SU-DHL-6 (cell line): ENCODE measurements around the gene SLC35F4.

ENCODE experiments used
- H2AFZ ChIP-seq: fragments of 200-600 bp; sonication (generic); 2 replicates; pipeline ENCODE4 v1.6.1; 2014; ENCODE audit warnings: low read depth, mild to moderate bottlenecking, moderate library complexity, mixed read lengths, antibody characterized with exemption, low read length; ENCODE audit not compliant: severe bottlenecking
- H3F3A ChIP-seq: fragments of 200-600 bp; shearing (Covaris generic); 2 replicates; pipeline ENCODE4 v1.6.0; 2016; ENCODE audit warnings: antibody characterized with exemption, mild to moderate bottlenecking; ENCODE audit not compliant: insufficient read depth
- H3K27ac ChIP-seq: fragments of 200-600 bp; sonication (generic); 2 replicates; pipeline ENCODE4 v1.5.1; 2016; ENCODE audit warnings: low read depth, mild to moderate bottlenecking, low read length, moderate library complexity, mixed read lengths
- H3K27me3 ChIP-seq: fragments of 200-600 bp; sonication (generic), shearing (Covaris generic); 2 replicates; pipeline ENCODE4 v1.6.0; 2014; ENCODE audit warnings: mild to moderate bottlenecking, low read length
- H3K36me3 ChIP-seq: fragments of 200-600 bp; sonication (generic); 2 replicates; pipeline ENCODE4 v1.6.1; 2014; ENCODE audit warnings: mild to moderate bottlenecking, low read length, mixed read lengths
- H3K4me2 ChIP-seq: fragments of 300-600, 200-600 bp; shearing (Covaris generic), sonication (generic); 2 replicates; pipeline ENCODE4 v1.6.0; 2014; ENCODE audit warnings: low read length, low read depth, mild to moderate bottlenecking; ENCODE audit not compliant: poor library complexity, severe bottlenecking
- H3K4me3 ChIP-seq: fragments of 200-600 bp; sonication (generic); 2 replicates; pipeline ENCODE4 v1.5.1; 2014; ENCODE audit warnings: antibody characterized with exemption, low read length, mild to moderate bottlenecking, mixed read lengths; ENCODE audit not compliant: insufficient read depth, poor library complexity, severe bottlenecking
- H3K79me2 ChIP-seq: fragments of 200-600 bp; sonication (generic); 2 replicates; pipeline ENCODE4 v1.6.1; 2014; ENCODE audit warnings: mild to moderate bottlenecking, low read length, moderate library complexity; ENCODE audit not compliant: insufficient read depth
- H3K9ac ChIP-seq: fragments of 200-600 bp; sonication (generic); 2 replicates; pipeline ENCODE4 v1.7.0; 2014; ENCODE audit warnings: mild to moderate bottlenecking, low read length
- H3K9me2 ChIP-seq: fragments of 200-600 bp; sonication (generic); replicated peaks from 2 replicates; pipeline ENCODE4 v1.6.1; 2014; ENCODE audit warnings: low read length; ENCODE audit not compliant: insufficient read depth
- H3K9me3 ChIP-seq: fragments of 200-600 bp; sonication (generic); 2 replicates; pipeline ENCODE4 v1.6.1; 2014; ENCODE audit warnings: low read length, mixed read lengths; ENCODE audit not compliant: insufficient read depth
- H4K20me1 ChIP-seq: fragments of 200-600 bp; sonication (generic); 2 replicates; pipeline ENCODE4 v1.6.1; 2014; ENCODE audit warnings: low read depth, mild to moderate bottlenecking, antibody characterized with exemption, low read length, moderate library complexity, mixed read lengths
- EZH2phosphoT487 ChIP-seq: fragments of 200-600 bp; sonication (generic), shearing (Covaris generic); conservative IDR thresholded peaks from 2 replicates; pipeline ENCODE4 v1.6.1; 2018; ENCODE audit warnings: mild to moderate bottlenecking, antibody characterized with exemption, low read length, moderate library complexity, mixed read lengths
- TF ChIP-seq, protein P1 (sequence below): fragments of 200-600 bp; sonication (generic); IDR thresholded peaks from one replicate; pipeline ENCODE4 v1.5.1; 2017; ENCODE audit warnings: antibody characterized with exemption, mild to moderate bottlenecking, low read length, moderate library complexity; ENCODE audit not compliant: insufficient read depth, poor library complexity, severe bottlenecking

The SLC35F4 gene

GRCh38 chr14:57575482-57575881, 290.4 kb downstream of the SLC35F4 start:
- H2AFZ ChIP-seq = no peak overlapping the region

GRCh38 chr14:57574617-57575288, 291.1 kb downstream of the SLC35F4 start:
- Histone ChIP-seq H3K4me2 (no peak overlapping the region), H3K9me3 (no peaks in the 10 kb centered on the region), H3K4me3 (no peak overlapping the region), H3K79me2 (no peaks in the 10 kb centered on the region), H3K27ac (no peak overlapping the region), H4K20me1 (no peaks in the 10 kb centered on the region), H3K9ac (no peak overlapping the region), H3K9me2 (no peaks in the 10 kb centered on the region), H3K36me3 (no peaks in the 10 kb centered on the region), H3F3A (no peaks in the 10 kb centered on the region), H2AFZ (no peak overlapping the region), H3K27me3 (no peaks in the 10 kb centered on the region)
- TF ChIP-seq, protein P1, sequence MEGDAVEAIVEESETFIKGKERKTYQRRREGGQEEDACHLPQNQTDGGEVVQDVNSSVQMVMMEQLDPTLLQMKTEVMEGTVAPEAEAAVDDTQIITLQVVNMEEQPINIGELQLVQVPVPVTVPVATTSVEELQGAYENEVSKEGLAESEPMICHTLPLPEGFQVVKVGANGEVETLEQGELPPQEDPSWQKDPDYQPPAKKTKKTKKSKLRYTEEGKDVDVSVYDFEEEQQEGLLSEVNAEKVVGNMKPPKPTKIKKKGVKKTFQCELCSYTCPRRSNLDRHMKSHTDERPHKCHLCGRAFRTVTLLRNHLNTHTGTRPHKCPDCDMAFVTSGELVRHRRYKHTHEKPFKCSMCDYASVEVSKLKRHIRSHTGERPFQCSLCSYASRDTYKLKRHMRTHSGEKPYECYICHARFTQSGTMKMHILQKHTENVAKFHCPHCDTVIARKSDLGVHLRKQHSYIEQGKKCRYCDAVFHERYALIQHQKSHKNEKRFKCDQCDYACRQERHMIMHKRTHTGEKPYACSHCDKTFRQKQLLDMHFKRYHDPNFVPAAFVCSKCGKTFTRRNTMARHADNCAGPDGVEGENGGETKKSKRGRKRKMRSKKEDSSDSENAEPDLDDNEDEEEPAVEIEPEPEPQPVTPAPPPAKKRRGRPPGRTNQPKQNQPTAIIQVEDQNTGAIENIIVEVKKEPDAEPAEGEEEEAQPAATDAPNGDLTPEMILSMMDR = no peak

More at GRCh38 chr14:57575482-57575881, 290.4 kb downstream of the SLC35F4 start:
- no peak overlapping the region for H3K27ac ChIP-seq
- no peaks in the 10 kb centered on the region for H3K9me3 ChIP-seq
- TF ChIP-seq EZH2phosphoT487 = no peak
- TF ChIP-seq, protein P1 = no peak
- H3K27me3 ChIP-seq = no peaks in the 10 kb centered on the region
- no peaks in the 10 kb centered on the region for H3F3A ChIP-seq
- H3K79me2 ChIP-seq = no peaks in the 10 kb centered on the region
- no peaks in the 10 kb centered on the region for H4K20me1 ChIP-seq
- no peaks in the 10 kb centered on the region for H3K9me2 ChIP-seq
- no peaks in the 10 kb centered on the region for H3K36me3 ChIP-seq
- no peak overlapping the region for H3K4me3 ChIP-seq
- no peak overlapping the region for H3K4me2 ChIP-seq
- no peak overlapping the region for H3K9ac ChIP-seq

GRCh38 chr14:57573173-57573572, 292.7 kb downstream of the SLC35F4 start:
- H3K9ac ChIP-seq = no peak overlapping the region
- TF ChIP-seq, protein P1 = no peak
- TF ChIP-seq EZH2phosphoT487 = no peak
- H3K9me3 ChIP-seq = no peaks in the 10 kb centered on the region
- H3K4me3 ChIP-seq = no peak overlapping the region
- no peaks in the 10 kb centered on the region for H3K27me3 ChIP-seq
- H3K4me2 ChIP-seq = no peak overlapping the region
- no peak overlapping the region for H2AFZ ChIP-seq
- H3K36me3 ChIP-seq = no peaks in the 10 kb centered on the region
- H3K9me2 ChIP-seq = no peaks in the 10 kb centered on the region
- no peak overlapping the region for H3K27ac ChIP-seq
- no peaks in the 10 kb centered on the region for H3F3A ChIP-seq
- no peaks in the 10 kb centered on the region for H4K20me1 ChIP-seq
- H3K79me2 ChIP-seq = no peaks in the 10 kb centered on the region
